Epithelial cell of proximal tubule (primary cell): Measurements from ENCODE around the gene FAM24B. TPM values are rescaled to one million over a fixed set of nuclear protein-coding genes. Genes with fewer than 3 reads are reported as not detected.
A peak's percentile ranks its signal among the peaks of the same experiment; 100 is the strongest.
"Not testable (repeated sequence)": the region's sequence is repeated elsewhere in the genome, so short reads cannot be mapped to it uniquely, and the experiment has no call there.

Source experiments
- DNase-seq: peaks from one replicate; pipeline ENCODE4 v3.0.0-alpha.2; 2011; ENCODE audit warnings: low read depth
- H3K4me3 ChIP-seq: 2 replicates; pipeline ENCODE4 v1.5.1; 2011; ENCODE audit warnings: low read depth, mild to moderate bottlenecking, low read length
- CTCF ChIP-seq: conservative IDR thresholded peaks from 2 replicates; pipeline ENCODE4 v1.5.1; 2012; ENCODE audit warnings: low read depth, mild to moderate bottlenecking, low read length
- total RNA-seq: library from RNA; depleted of rRNA; stranded (reverse); fragments of >200 nt; gene quantifications from 2 replicates; pipeline ENCODE4 v1.2.3, GENCODE V29; 2015

Gene FAM24B
- total RNA-seq, 1 donor from 2014 or later = 9.3 TPM

- DNase-seq = no peak
Observed at GRCh38 chr10:122882766-122883165, 3.4 kb upstream of the FAM24B start.

GRCh38 chr10:122878799-122879338 lies 512 bp downstream of the FAM24B start:
- peak overlapping the region; percentile 73 for H3K4me3 ChIP-seq
- no peak for DNase-seq
- no peak for TF ChIP-seq CTCF

More at GRCh38 chr10:122882766-122883165, 3.4 kb upstream of the FAM24B start:
- H3K4me3 ChIP-seq = no peak overlapping the region
- no peak for TF ChIP-seq CTCF

GRCh38 chr10:122877264-122877663 lies 2.1 kb downstream of the FAM24B start:
- no peak for TF ChIP-seq CTCF
- DNase-seq = no peak
- H3K4me3 ChIP-seq = no peak overlapping the region

GRCh38 chr10:122876467-122876855 lies 2.9 kb downstream of the FAM24B start:
- no peak for DNase-seq
- no peak overlapping the region for H3K4me3 ChIP-seq
- TF ChIP-seq CTCF = no peak

- TF ChIP-seq CTCF = no peak
- no peak for DNase-seq
Observed at GRCh38 chr10:122875843-122876466, 3.4 kb downstream of the FAM24B start.

GRCh38 chr10:122871947-122872346 lies 7.4 kb downstream of the FAM24B start:
- DNase-seq, H3K4me3 ChIP-seq: not testable (repeated sequence)

More at GRCh38 chr10:122875843-122876466, 3.4 kb downstream of the FAM24B start:
- H3K4me3 ChIP-seq = no peak overlapping the region

- not testable (repeated sequence) for H3K4me3 ChIP-seq, DNase-seq
Observed at GRCh38 chr10:122868768-122869167, 10.6 kb downstream of the FAM24B start.

GRCh38 chr10:122866757-122867482 lies 12.5 kb downstream of the FAM24B start:
- not testable (repeated sequence) for DNase-seq, H3K4me3 ChIP-seq
